Medulla oblongata (tissue), 1 donor: ENCODE measurements around the gene TP53INP2.
"Not testable (repeated sequence)": the region's sequence is repeated elsewhere in the genome, so short reads cannot be mapped to it uniquely, and the experiment has no call there.

Experiments
- DNase-seq: peaks from one replicate; pipeline ENCODE4 v3.0.0-alpha.2; 2015; ENCODE audit errors: extremely low spot score

The TP53INP2 gene

GRCh38 chr20:34722560-34722959, 18.4 kb downstream of the TP53INP2 start:
- not testable (repeated sequence) for DNase-seq

GRCh38 chr20:34724172-34724571, 20.0 kb downstream of the TP53INP2 start:
- DNase-seq, result no peak

DNA sequence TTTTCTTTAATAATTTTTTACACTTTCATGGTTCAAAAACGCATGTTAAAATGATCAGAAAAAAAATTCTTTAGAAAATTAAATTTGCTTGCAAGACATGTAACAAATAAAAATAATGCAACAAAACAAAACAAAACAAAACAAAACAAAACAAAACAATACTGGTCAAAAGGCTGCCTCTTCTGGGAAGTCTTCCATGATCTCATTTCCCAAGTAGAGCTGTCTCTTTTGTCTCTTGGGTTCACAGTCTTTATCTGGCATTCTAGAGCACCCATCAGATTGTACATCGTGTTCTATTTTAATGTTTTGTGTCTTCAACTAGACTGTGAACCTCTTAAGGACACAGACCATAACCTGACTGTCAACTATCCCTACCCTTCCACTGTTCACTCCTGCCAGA, 25.3 kb downstream of the TP53INP2 start:
- no peak for DNase-seq

- no peak for DNase-seq
Observed at GRCh38 chr20:34732523-34732922, 28.4 kb downstream of the TP53INP2 start.

DNA sequence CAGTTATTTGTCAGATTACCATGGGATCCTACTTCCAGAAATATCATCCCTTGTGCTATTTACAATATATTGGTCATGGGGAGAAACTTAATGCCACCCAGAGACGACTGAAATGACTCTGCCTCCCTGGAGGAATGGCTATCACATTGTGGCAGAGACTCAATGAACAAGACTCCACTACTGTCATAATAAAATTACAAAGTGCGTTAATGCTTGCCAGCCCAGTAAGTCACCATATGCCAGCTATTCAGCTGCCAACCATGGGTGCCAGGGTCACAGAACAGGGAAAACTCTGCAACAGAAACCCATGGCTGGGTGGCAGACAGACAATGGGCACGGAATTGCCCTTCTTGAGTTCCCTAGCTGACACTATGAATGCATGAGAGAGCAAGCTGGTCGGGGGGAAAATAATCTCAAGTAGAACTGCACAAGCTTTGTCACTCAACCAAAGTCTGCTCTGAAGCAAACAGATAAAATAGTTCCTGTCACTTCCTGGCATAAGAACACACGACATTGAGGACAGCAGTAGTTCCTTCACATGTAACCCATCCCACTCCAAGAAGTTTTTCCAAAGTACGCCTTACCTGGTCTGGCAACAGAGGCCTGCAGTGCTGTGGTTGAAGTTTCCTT, 32.1 kb downstream of the TP53INP2 start:
- DNase-seq, result no peak

- DNase-seq, result no peak
Observed at GRCh38 chr20:34743039-34743438, 38.9 kb downstream of the TP53INP2 start.

GRCh38 chr20:34744340-34744739, 40.2 kb downstream of the TP53INP2 start:
- DNase-seq, result no peak

DNA sequence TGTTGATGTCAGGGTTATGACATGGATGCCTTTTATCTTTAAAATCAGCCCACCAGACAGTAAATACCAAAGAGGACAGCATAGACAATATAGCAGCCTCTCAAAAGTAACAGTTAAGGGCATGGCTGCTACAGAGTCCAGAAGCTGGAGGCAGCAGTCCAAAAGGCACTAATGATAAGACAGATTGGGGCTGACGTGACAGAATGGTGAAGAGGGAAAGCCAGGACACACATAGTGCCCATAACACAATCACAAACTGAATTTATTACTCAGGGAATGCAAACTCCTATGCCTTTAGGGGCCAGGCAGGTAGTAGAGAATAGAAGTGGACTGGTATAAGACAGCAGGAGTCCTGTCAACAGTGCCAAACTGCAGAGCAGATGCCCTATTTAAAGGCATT, 40.7 kb downstream of the TP53INP2 start:
- DNase-seq, result no peak

DNA sequence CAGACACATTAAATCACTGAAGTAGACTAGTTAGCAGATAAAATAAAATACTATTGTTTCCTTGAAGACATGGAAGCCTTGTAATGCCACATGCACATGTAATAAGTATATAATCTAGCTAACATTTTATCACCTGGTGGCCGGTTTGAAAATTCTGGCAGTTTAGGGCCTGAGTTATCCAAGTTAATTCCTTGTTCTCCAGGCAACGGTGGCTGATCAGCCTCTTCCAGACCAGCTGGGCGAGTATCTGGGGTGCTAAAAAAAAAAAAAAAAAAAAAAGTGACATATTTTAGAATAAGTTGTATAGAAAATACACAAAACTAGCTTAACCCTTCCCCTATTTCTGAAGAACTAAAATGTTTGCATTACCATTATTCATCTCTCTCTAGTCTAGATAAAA, 42.5 kb downstream of the TP53INP2 start:
- no peak for DNase-seq

GRCh38 chr20:34747479-34747878, 43.3 kb downstream of the TP53INP2 start:
- no peak for DNase-seq

DNA sequence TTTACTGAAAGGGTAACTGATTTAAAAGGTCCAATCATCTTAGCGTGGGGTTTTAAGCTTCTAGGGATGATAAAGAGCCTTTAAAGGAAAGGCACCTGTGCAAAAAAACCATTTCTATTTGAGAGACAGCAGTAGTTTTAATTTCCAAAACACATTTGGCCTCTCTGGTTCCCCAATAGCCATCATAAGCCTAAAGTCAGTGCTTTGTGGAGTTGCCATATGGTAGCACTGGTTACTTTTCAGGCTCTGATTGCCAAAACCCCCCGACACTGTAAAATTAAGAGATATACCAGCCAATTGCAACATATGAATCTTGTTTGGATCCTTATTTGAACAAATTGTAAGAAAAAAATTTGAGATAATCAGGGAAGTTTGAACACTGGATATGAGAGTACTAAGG, 44.6 kb downstream of the TP53INP2 start:
- DNase-seq, result no peak

- DNase-seq, result no peak
Observed at GRCh38 chr20:34750484-34750883, 46.3 kb downstream of the TP53INP2 start.

DNA sequence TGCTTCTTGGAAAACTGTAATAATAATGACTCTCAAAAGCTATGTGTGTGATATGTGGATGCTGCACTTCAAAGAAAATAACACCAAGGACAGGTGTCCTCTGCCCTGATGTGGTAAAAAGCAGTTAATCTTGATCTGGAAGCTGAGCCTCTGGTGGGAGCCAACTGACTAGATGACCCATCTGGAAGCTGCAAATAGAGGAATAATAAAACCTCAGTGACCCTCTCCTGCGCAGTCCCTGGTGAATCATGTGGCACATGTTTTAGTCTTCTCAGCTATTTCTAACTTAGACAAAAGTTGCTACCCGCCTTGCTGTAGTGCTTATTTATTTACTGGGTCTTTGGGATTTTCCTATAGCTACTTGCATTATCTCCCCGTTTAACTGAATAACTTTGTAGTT, 47.3 kb downstream of the TP53INP2 start:
- DNase-seq, result no peak

DNA sequence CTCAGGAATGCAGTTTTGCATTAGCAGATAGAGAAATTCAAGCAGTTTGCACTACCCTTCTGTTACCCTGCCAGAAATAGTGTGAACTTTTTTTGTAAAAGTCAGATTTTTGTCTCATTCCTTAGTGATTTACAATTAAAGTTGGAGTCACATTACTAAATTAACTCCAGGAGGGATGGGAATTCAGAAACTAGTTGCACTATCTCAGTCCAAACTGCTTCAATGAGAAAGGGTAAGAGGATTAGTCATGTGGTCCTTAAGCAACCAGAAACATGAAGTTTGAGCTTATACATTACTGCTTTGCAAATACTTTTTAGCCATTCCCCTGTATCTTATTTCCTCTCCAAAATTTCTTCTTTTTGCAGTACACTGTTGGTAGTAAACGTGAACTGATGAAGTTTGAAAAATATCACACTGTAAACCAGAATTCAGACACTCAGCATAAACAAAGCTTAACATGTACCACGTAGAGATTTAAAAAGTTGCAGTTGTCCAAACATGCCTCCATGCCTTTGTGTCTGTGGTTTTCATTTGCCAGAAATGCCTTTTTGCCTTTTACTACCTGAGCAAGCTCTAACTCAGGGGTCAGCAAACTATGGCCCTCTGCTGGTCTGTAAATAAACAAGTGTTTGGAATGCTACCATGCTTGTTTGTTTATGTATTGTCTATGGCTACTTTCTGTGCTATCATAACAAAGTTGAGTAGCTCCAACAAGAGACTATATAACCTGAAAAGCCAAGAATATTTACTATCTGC, 49.7 kb downstream of the TP53INP2 start:
- no peak for DNase-seq

- no peak for DNase-seq
Observed at GRCh38 chr20:34754611-34755010, 50.5 kb downstream of the TP53INP2 start.

- no peak for DNase-seq
Observed at GRCh38 chr20:34755367-34755766, 51.2 kb downstream of the TP53INP2 start.

DNA sequence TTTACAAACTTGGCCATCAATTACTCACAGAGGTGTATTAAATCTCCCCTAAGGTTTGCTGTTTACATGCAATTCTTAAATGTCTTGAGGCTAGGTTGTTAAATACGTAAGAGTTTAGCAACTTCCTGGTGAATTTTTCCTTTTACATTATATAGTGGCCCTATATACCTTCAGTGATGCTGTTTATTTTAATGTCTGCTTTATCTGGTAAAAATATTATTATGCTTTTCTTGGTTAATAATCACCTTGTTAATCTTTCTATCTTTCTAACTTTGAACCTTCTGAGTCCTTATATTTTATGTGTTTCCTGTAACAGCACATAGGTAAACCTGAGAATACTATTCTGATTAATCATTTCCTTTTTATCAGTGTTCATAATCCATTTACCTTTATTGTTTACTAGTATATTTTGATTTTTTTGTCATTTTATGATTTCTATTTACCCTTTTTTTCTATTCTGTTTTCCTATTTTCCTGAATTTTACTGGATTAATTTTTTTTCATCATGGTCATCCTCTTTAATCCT, 57.9 kb downstream of the TP53INP2 start:
- DNase-seq, result no peak
